Inferior parietal cortex (tissue), 1 donor: ENCODE results near the gene FRY.
A peak's percentile ranks its signal among the peaks of the same experiment; 100 is the strongest.

ENCODE experiments used
- DNase-seq: peaks from one replicate; pipeline ENCODE4 v3.0.0-alpha.2; 2016; ENCODE audit errors: extremely low spot score

The FRY gene

DNA sequence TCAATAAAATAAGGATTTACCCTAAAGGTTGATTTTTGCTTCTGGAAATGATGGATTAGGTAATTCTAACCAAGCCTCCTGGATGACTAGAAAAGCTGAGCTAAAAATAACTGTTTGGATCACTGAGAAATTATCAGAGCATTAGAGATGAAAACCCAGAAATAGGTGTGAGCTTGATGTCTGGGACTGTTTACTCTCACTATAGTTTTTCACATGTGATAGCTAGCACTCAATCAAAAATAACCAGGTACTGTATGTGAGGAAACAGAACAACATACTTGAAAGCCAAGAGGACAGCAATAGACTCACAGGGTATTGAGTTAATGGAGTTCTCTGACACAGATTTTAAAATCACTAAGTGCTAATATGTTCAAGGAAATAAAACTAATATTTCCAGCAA, 274.1 kb downstream of the FRY start:
- no peak for DNase-seq

DNA sequence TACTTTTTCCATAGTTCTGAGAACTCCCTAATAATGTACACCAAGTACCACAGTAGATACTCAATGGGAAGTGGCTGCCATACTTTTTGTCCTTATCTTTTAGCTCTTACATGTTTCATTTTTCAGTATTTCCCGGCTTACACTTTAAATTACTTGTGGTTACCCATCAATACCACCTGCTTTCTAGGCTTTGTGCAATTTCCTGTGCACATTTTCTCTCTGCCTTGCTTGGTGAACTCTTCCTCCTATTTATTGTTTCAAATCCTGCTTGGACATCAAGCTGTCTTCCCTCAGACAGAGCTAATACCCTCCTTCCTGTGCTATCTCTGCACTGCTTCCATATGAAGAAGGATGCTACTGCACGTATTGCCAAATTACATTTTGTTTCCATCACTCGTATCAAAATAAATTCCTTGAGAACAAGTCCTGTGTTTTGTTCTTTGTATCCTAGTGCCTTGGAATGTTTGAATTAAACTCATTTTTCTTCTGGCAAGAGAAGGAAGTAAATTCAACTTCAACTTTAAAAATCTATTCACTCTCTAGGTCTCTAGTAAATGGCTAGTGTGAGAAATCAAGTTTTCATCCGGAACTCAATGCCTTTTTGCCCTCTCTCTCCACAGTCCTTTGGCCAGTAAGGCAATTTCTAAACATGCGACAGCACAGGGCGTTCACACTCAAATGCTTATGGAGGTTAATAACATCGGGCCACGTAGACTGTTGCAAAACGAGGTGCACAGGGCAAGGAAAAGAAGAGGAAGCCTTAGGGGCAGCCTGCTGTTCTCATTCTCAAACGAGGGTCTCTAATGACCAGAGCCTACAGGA, 277.9 kb downstream of the FRY start:
- no peak for DNase-seq

DNA sequence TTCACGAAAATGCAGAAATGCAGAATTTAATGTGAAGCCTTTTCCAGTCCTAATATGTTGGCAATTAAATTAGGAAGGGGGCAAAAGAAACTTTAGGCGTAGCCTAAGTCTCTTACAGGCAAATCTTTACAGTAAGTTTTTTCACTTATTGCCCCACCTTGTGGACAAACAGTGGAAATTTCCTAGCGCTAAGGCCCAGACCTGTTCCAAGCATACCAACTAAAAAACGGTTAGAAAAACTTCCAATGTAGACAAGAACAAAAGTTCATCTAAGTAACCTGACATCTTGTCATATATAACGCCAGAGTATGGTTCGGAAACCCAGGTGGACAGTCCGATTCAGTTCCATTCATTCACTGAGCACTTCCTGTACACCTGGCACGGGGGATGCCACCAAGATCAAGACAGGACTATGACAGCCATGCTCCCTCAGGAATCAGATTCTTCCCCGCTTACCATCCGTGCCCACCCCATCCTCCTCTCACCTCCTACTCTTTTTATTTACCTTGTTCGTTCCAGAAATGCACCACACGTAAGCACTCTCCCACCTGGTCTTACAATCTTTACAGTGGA, 278.6 kb downstream of the FRY start:
- peak; percentile 72 for DNase-seq

DNA sequence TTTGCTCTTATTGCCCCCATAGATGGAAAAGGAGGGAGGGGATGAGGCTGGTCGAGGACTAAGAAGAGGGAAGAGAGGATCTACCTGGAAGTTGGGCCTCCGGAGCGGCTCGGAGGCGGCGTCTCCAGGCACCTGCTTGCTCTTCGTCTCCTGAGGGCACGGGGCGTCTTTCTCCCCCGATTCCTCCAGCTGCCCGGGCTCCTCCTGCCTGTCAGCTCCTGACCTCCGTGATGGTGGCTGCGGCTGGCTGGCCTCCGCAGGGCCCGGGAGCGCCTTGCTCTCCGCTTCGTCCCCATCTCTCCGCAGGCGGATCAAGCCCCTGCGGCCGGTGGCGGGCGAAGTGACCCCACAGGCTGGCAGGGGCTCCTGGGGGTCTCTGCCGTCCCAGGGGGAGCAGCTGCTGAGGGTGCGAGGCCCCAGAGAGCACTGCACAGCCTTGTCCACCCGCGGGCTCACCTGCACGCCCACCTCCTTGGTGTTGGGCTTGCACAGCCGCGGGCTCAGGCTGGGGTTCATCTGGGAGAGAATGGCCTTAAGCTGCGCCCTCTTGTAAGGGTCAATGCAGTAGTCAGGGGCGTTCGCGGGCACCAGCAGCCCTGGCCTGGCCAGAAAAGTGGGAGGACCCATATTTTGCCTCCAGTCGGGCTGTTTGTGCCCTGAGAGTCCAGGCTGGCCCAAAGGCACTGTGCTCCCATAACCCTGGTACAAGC, 279.8 kb downstream of the FRY start:
- no peak for DNase-seq

DNA sequence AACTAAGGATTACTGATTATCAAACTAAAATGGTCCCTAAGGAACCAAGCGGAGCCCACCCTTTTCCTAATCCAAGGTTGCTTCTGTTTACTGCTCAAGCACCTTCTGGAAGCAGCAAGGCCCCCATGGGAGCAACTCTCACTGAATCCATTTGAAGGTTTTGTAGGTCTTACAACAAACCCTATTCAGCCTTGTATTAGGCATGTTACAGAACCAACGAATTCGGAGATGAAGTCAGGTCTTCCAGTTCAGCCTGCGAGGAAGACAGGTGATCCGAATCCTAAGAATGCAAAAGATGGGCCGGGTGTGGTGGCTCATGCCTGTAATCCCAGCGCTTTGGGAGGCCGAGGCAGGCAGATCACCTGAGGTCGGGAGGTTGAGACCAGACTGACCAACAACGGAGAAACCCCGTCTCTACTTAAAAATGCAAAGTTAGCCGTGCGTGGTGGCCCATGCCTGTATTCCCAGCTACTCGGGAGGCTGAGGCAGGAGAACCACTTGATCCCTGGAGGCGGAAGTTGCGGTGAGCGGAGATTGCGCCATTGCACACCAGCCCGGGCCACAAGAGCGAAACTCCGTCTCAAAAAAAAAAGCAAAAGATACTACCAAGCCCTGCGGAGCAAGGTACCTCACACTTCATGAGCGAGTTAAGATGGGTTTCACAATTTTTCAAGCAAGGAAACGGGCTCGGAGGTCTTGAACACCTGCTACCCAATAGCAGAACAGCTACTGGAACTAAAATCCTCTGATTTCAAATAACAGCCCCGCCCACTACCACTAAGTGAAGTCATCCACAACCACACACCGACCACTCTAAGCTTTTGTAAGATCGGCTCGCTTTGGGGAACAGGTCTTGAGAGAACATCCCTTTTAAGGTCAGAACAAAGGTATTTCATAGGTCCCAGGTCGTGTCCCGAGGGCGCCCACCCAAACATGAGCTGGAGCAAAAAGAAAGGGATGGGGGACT, 283.0 kb downstream of the FRY start:
- peak; percentile 42 for DNase-seq

DNA sequence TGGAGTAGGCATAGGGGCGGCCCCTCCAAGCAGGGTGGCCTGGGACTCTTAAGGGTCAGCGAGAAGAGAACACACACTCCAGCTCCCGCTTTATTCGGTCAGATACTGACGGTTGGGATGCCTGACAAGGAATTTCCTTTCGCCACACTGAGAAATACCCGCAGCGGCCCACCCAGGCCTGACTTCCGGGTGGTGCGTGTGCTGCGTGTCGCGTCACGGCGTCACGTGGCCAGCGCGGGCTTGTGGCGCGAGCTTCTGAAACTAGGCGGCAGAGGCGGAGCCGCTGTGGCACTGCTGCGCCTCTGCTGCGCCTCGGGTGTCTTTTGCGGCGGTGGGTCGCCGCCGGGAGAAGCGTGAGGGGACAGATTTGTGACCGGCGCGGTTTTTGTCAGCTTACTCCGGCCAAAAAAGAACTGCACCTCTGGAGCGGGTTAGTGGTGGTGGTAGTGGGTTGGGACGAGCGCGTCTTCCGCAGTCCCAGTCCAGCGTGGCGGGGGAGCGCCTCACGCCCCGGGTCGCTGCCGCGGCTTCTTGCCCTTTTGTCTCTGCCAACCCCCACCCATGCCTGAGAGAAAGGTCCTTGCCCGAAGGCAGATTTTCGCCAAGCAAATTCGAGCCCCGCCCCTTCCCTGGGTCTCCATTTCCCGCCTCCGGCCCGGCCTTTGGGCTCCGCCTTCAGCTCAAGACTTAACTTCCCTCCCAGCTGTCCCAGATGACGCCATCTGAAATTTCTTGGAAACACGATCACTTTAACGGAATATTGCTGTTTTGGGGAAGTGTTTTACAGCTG, 283.9 kb downstream of the FRY start, which contains the start of the genes BRCA2 and ZAR1L:
Gene BRCA2 (plus strand): TSS at position 271 of the 790 bp plus-strand sequence. CDS start 953 bp downstream, outside the sequence.
Gene ZAR1L (minus strand): TSS at position 126 of the 790 bp plus-strand sequence. CDS start 3,438 bp downstream, outside the sequence.
- DNase-seq, result peak; percentile 87

DNA sequence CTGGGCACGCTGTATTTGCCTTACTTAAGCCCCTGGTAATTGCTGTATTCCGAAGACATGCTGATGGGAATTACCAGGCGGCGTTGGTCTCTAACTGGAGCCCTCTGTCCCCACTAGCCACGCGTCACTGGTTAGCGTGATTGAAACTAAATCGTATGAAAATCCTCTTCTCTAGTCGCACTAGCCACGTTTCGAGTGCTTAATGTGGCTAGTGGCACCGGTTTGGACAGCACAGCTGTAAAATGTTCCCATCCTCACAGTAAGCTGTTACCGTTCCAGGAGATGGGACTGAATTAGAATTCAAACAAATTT, 284.4 kb downstream of the FRY start:
- DNase-seq, result peak; percentile 42

DNA sequence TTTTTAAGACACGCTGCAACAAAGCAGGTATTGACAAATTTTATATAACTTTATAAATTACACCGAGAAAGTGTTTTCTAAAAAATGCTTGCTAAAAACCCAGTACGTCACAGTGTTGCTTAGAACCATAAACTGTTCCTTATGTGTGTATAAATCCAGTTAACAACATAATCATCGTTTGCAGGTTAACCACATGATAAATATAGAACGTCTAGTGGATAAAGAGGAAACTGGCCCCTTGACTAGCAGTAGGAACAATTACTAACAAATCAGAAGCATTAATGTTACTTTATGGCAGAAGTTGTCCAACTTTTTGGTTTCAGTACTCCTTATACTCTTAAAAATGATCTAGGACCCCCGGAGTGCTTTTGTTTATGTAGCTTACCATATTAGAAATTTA, 284.9 kb downstream of the FRY start:
- no peak for DNase-seq

DNA sequence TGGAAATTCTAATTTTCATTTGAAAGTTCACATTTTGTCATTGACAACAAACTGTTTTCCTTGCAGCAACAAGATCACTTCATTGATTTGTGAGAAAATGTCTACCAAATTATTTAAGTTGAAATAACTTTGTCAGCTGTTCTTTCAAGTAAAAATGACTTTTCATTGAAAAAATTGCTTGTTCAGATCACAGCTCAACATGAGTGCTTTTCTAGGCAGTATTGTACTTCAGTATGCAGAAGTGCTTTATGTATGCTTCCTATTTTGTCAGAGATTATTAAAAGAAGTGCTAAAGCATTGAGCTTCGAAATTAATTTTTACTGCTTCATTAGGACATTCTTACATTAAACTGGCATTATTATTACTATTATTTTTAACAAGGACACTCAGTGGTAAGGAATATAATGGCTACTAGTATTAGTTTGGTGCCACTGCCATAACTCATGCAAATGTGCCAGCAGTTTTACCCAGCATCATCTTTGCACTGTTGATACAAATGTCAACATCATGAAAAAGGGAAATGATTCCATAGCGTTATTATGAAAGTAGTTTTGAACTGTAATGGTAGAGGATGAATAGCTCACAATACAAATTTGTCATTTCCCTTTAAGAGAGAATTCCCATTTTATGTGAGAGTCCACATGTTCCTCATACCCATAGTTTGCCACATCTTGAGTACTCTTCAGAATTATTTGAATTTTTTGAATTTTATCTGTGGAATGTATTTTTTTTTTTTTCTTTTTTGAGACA, 286.3 kb downstream of the FRY start:
- DNase-seq, result no peak

DNA sequence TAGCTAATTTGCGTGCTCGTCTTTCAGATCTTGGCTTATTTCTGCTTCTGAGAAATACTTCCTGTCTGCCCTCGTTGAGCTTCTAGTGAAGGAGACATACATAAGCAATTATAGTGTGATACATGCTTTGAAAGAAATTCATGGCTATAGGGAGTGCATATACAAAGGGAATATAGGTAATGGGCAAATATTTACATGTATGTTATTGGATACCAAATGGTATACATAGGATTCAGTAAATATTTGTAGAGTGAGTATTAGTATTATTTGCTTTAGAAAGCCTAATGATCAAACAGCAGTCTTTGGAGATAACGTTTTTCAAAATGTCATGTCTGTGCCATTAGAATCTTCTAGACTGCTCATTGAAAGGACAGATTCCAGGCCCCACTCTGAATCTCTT, 289.0 kb downstream of the FRY start:
- DNase-seq, result no peak

DNA sequence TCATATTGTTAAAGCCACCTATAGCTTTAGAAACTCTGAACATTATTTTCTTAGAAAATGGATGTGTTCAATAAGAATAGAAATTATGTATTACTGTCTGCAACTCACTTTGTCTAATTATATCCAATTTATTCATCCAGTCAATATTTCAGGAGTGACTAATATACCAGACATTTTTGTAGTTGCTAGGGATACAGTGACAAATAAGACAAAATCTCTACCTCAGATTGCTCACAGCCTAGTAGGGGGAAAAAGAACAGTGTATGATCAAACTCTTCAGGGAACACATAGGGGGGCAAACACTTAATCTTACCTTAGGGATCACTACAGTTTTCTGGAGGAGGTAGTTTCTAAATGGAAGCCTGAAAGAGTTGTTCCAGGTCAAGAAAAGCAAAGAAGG, 292.3 kb downstream of the FRY start:
- DNase-seq, result no peak

DNA sequence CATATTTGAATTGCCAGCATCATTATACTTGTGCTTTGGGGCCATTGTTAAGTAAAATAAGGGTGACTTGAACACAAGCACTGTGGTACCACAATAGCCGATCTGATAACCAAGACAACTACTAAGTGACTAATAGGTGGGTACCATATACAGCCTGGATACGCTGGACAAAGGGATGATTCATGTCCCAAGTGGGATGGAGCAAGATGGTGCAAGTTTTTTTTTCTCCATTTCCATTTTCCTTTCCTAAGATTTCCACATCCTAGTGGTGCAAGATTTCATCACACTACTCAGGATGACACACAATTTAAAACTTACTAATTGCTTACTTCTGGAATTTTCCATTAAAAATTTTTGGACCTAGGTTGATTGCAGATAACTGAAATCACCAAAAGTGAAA, 298.9 kb downstream of the FRY start:
- no peak for DNase-seq

DNA sequence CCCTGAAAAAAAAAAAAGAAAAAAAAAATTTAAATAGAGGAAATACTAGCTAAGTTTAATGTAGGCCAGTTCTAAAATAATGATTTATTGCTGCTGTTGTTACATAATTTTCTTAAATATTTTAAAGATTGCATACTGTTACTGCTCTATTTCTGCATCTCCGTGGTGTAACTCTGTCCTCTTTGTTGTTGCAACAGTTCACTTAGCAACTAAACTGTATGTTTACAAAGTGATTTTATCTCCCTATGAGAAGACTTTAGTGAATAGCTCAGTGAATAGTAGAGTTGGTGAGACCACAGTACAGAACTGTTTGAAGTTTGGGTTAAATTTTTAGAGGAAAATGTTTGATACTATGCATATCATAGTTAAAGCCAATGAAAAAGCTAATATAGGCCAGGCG, 303.1 kb downstream of the FRY start:
- DNase-seq, result no peak

DNA sequence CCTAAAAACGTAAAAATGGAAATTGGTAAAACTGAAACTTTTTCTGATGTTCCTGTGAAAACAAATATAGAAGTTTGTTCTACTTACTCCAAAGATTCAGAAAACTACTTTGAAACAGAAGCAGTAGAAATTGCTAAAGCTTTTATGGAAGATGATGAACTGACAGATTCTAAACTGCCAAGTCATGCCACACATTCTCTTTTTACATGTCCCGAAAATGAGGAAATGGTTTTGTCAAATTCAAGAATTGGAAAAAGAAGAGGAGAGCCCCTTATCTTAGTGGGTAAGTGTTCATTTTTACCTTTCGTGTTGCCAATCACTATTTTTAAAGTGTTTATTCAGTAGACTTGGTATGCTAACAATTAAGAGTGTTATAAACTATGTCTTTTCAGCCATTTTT, 309.3 kb downstream of the FRY start:
- DNase-seq, result peak; percentile 4

DNA sequence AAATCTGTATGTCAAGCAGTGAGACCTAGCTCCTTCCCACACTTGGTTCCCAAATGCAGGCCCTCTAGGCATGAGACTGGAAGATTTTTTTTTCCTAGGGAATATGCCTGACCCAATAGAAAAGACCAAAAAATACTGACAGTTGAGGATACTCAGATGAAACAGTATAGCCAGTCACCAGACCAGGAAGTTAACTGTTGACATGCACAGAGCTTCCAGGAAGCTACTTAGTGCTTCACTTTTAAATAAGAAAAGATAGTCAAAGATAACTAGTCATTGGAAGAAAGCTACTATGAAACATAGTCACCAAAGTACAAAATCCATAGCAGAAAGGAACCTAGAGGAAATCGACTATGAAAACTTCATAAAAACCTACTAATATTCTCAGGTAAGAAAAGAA, 316.1 kb downstream of the FRY start:
- DNase-seq, result no peak
